HG03108 (cell line): Measurements from ENCODE around the gene RAPGEF4.
"Not testable (repeated sequence)": the region's sequence is repeated elsewhere in the genome, so short reads cannot be mapped to it uniquely, and the experiment has no call there.

Source experiments
- ATAC-seq: cut with Tn5 transposase; IDR thresholded peaks from one replicate; pipeline ENCODE4 v1.9.1; 2021; ENCODE audit warnings: moderate library complexity; ENCODE audit not compliant: unreplicated experiment

RAPGEF4 gene

DNA sequence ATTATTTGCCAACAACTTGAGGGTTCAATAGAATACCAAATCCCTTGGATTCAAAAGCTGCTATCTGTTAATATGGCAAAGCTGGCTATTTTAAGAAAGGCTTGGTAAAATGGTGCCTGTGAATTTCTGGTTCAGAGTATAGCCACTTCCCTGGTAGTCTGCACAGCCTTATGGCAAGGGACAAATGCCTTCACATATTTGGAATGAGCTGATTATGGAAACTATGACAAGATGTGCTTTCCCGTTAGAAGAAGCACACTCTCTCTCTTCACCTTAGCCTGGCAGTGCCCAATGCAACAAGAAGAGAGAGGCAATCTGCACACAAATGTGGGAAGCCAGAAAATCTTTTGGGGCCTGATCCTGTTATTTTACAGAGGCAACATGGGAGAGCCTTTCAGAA lies 292.5 kb downstream of the RAPGEF4 start:
- no peak for ATAC-seq

DNA sequence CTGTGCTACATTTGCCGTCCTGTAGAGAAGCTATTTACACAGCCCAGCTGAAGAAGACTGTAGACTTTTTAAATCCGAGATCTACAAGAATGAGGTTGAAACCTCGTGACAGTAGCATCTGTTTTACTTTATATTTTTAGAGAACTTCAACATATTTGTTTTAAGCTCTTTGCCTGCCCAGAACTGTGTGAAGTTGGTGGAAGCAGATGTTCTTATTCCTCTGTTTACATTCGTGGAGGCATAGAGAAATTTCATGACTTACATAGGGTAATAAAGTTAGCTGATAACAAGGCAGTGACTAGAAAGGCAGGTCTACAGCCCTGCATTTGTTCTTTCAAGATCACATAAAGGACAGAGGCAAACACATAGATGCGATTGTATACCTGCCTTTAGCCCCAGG lies 293.0 kb downstream of the RAPGEF4 start:
- no peak for ATAC-seq

DNA sequence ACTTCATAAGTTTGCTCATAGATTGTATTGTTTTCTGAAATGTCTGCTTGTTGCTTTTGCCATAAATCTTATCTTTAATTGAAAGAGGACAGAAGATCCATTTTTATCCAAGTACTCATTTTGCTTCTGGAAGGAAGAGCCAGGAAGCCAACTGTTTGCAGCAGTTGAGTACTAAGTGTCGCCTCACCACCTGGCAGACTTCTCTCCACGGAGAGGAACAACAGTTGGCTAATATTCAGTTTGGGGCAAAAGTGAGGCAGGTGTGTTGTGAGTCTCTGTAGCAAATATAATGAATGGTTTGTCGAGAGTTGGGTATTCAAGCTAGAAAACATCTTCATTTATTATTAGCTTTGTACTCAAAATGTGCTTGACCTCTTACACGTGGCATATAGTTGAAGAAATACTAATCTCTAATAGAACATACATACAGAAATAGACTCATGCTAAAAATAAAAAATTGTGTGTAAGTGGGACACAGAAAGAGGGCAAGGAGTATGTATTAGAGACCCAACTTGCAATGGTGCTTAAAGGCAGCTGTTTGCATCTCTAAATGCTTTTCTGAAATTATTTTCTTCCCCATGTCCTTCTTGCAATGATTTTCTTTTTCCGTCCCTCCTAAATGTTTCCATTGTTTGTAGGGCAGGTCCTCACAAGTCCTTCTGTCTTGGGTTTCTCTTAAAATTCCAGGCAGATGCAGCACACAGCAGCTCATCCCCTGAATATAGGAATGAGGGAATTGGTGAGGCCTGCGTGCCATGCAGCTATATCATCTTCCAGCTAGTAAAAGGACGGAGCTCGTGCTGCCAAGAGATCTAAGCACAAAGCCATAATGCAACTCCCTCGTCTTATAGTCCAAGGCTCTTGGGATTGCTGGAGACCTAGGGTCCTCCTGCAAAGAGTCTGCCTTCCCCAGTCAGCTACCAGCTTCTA lies 295.2 kb downstream of the RAPGEF4 start:
- no peak for ATAC-seq

DNA sequence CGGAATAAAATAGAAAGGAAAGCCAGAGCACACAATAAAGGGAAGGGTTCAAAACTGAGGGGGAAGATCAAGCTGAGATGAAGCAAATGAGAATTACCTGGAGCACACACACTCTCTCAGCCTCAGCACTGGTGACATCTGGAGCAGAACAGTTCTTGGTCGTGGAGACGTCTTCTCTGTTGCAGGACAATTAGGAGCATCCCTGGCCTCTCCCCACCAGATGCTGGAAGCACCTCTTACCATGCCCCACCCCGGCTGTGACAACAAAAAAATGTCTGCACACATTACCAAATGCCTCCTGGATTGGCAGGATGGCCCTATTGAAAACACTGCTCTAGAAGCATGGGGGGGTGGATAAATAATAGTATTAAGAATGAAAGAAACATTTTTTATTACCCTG lies 296.4 kb downstream of the RAPGEF4 start:
- no peak for ATAC-seq

DNA sequence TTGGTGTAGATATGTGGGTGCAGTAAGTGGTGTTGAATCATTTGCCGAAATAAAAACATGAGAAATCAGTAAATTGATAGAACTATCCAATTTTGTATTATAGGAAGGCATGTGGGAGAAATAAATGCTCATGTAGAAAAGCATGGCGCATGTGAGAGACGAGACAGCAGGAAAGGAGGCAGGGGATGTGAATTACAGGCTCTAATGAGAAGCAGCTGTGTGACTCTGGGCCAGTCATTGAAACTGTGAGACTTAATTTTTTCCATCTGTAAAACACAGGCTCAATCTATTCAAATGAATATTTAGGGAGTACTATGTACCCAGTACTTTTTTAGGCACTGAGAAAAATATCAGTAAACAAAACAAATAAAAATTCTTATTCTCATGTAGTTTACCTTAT lies 297.4 kb downstream of the RAPGEF4 start:
- ATAC-seq, result no peak

DNA sequence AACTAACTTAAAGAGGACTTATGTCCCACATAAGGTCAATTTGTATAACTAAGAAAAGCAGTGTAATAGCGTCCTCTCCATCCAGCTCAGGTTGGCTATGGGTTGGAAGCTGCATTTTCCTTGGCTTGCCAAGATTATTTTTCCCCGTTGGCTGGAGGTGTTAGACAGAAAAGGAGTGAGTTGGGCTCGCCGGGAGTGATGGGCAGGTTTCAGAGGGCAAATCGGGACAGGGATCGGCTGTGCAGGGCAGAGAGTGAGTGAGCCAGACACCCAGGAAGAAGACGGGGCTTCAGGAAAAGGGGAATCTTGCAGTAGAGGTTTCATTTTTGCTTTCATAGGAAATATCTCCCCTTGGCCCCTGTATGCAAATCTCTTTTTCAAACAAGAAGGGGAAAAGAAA lies 298.5 kb downstream of the RAPGEF4 start:
- no peak for ATAC-seq

DNA sequence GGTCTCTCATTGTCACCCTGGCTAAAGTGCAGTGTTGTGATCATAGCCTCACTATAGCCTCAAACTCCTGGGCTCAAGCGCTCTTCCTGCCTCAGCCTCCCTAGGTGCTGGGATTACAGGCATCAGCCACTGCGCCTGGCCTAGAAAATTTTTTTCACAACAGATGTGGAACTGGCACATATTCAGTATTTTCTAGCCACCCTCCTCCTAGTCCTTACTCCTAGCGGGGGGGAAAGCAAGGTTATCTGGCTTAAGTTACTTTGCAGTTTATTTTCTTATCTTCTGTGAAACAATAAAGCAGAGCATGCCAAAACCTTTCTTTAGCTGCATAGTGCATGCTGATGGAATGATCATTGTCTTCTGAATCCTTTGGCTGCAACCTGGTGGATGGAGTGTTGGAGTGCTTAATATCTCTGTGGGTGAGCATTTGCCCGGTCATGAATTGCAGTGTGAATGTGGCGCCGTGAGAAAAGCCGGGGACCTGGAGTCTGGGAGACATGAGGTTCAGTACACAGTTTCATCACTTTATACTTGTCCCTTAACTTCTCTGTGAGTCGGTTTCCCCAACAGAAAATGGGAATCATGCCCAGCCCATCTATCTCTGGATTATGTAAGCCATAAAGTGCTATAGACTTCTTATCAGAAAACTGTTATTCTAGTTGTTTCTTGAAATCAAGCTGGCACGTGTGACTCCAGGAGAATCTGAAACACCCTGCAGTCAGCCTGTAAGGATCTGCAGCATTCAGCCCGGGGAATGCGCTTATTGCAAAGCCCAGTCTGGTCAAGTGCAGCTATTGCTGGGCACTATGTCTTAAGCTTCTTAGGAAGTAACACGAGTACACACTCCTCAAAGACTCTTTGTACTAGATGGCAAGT lies 301.8 kb downstream of the RAPGEF4 start:
- no peak for ATAC-seq

DNA sequence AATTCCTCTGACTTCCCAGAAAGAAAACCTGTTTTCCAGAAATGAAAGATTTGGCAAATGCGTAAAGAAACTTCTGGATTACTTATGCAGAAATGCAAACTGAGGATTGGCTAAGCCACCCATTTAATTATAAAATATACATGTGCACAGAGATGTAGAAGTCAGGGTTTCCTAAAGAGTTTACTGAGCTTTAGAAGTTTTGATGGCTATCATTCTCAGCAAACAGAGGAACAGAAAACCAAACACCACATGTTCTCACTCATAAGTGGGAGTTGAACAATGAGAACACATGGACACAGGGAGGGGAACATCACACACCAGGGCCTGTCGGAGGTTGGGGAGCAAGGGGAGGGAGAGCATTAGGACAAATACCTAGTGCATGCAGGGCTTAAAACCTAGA lies 302.6 kb downstream of the RAPGEF4 start:
- ATAC-seq, result not testable (repeated sequence)

DNA sequence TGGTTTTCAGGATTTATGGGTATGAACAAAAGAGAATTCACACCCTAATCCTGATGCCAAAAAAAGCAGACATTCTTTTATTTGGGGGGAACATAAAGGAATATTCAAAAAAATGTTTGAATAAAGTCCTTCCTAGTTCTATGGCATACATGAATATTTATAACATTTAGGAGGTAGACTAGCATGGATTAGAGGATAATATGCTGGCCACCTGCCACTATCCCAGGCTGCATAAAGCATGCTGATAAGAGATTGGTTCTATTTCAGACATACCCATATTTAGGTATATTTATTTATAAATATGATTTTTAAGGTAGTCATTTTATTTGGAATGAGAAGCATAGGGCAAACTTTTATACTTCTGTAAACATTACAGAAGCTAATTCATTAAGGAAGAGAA lies 305.1 kb downstream of the RAPGEF4 start:
- no peak for ATAC-seq

DNA sequence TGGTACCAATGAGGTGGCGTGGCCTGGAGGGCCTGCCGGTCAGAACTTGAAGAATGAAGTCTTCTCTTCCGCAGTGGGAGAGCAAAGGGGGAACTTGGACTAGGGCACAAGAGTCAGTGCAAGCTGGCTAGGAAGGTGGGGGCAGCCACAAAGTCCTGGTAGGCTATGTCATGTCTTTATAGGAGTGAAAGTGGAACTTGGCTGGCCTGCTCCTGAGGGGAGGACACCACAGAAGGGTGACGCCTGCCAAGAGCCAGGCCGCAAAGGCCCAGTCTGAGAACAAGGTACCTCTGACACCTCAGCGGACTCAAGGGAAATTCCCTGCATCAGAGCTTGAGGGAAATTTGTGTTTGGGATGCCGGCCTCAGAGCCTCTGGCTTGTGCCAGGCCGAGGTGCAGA lies 307.8 kb downstream of the RAPGEF4 start:
- no peak for ATAC-seq

DNA sequence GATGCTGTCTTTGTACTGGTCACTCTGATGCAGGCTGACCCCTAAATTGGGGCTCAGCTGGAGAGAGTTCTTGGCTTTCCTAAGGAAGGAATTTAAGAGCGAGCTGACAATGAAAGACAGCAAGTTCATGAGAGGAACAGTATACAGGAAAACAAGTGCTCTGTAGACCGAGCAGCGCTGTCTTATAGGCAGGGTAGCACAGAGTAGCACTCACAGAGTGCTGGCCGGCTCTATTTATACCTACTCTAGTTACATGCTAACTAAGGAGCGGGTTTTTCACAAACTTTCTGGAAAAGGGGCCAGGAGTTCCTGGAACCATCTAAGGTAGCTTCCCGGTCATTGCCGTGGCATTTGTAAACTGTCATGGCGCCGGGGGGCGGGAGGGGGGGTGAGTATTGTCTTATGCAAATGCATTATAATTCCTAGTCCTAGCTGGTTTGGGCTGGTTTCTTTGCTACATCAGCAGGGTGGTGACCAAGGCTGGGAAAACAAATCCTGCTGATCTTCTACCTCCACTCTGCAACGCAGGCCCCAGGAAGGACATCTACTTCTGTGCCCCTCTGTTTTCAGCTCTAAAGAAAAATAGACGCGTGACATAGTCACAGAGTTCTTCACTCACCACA lies 308.4 kb downstream of the RAPGEF4 start:
- ATAC-seq, result no peak

DNA sequence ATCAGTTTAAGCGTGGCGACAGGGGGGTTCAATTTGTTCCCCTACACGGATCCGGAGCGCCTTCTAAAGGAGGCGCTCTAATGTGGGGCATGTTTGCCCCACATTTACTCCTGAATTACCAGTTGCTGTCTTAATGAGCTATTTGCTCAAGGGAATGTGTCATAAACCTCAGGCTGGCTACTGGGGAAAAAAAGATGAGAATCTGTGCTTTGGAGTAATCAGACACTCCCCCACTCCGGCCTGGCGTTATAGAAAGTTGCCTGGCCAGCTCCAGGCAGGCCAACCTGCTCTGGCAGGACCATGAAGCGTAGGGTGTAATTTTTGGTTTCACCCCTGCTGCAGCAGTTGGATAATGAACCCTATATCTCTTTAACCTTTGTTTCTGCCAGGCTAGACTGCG lies 309.0 kb downstream of the RAPGEF4 start:
- no peak for ATAC-seq

DNA sequence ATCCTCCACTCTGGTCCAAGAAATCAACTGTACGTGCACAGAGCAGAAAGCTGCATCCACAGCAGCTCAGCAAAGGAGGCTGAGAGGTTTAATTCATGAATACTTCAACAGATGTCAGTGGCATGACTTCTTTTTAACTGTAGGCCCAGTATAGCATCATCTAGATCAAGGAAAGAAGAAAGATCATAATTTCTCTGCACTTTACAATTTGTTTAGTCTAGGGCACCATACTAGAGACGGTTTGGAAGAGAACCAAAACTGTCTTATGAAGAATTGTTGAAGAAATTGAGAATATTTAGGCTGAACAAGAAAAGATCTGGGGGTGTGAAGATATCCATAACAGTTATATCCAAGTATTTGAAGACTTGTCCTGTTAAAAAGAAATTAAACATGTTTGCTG lies 309.5 kb downstream of the RAPGEF4 start:
- ATAC-seq, result no peak

DNA sequence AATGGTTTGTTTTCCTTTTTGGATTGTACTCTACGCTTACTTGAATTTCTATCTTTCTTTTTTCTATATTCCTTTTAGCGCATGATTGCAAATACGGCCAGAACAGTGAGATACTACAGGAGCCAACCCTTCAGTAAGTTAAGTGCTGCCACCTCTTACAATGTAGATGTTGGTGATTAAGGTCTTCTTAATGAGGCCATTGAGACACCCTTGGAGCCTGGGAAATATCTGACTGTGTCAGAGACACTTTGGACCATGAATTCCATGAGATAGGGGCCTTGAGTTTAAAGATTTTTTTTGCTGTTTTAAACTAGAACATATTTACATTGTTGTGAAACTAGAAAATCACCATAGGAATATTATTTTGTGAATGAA lies 312.9 kb downstream of the RAPGEF4 start:
- no peak for ATAC-seq

DNA sequence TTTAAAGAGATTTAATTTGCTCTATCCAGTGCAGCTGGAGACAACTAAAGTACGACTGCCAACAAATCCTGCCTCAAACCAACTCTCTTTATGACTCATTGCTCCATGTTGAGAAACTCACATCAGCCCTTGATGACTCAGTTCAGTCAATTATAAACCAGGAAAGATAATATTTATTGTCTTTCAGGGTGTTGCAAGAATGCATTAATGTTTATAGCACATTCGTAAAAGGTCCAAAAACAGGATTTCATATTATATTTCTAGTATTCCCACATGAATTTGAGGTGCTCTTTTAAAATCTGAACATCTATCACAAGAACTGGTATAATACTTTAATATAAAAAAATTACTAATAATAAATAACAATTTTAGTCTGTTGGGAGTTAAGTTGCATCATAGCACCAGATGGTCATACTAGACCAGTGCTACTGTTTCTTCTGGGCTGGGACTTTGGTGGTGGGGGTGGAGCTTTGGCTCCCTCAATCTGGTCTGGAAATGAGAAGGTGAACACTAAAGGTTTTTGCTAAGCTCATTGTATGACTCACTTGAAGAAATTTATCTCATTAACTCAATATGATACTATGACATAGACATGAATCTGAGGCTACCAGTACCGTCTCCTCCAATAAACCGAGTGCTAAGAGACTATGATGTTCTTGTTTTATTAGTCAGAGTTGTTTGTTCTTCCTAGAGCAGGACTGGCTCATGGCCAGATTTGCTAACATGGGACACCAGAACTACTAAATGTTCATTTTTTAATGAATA lies 313.4 kb downstream of the RAPGEF4 start:
- peak; percentile 80 for ATAC-seq

DNA sequence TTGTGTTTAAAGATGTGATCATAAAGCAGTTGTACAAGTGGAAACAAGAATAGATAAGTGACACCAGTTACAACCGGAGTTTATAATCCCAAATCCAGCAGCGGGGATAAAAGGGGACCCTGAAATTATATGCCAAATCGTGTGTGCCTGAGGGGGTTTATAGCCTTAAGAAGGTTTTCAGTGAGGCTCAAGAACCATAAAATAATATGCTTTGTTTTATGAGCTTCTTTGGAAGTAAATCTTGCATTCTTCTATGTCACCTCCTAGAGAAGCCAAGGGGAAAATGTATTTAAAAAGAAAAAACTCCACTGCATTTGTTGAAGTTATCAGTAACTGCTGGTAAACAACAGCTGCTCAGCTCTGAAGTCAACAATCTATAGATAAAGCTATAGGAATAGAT lies 314.2 kb downstream of the RAPGEF4 start:
- no peak for ATAC-seq

DNA sequence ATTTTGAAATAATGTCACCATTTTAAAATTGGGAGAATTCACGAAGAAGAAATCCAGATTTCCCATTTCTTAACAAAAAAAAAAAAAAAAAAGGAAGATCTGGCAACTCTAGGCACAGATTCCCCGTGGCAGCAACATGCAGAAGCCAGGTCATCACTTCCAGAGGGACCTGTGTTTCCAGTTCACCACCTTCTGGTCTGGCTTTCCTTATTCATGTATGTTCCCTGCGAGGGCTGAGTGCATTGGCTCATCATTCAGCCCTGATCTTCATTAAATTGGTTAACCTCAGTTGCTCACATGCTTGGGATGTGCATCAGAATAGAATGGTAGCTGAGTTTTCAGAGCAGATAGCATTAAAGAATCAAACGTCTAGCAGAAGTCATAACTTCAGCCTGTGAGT lies 315.0 kb downstream of the RAPGEF4 start:
- no peak for ATAC-seq

DNA sequence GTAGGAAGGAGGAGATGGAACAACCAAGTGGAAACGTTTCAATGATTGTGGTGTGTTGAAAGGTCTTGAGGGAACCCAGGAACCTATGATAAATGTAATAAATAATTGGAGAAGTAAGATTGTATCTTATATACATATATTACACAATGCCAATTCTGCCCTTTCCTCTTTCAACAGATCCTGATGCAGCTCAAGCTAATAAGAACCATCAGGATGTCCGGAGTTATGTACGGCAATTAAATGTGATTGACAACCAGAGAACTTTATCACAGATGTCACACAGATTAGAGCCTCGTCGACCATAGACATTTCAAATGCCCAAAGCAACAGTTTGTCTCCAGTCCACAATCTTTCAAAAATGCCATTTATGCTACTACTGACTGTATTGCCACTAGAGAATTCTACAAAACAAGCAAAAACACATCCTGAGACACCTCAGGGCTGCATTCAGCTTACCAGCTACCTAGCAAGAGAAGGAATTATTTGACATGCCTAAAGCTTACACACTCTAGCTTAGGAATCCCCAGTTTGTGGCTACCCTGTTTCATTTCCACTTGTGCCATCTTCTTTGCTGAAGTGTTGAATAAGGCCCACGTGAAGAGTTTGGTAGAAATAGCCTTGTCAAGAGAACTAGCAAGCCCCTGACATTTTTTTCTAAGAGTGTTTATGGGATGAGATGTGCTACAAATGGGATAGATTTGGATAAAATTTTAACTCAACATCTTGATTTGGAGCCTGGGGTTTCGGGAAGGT lies 316.0 kb downstream of the RAPGEF4 start:
- ATAC-seq, result no peak

DNA sequence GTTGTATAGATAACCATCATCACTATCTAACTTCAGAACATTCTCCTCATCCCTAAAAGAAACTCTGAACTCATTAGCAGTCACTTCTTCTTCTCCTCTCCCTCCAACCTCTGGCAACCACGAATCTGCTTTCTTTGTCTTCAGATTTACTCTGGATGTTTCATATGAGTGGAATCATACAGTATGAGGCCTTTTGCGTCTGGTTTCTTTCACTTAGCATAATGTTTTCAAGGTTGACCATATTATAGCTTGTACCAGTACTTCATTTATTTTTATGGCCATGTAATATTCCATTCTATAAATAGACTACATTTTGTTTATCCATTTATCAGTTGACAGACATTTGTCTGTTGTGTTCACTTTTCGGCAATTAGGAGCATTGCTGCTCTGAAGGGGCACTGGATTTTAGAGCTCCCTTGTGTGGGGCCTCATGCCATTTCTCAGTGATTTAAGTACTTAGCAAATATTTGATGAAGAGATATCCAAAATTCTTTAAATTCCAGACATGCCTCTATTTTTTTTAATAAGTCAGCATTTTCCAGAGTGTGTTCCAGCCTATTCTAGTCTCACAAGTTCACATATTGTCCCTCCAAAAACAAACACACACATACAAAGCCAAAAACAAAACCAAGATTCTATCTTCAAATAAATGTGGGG lies 317.5 kb downstream of the RAPGEF4 start:
- no peak for ATAC-seq

DNA sequence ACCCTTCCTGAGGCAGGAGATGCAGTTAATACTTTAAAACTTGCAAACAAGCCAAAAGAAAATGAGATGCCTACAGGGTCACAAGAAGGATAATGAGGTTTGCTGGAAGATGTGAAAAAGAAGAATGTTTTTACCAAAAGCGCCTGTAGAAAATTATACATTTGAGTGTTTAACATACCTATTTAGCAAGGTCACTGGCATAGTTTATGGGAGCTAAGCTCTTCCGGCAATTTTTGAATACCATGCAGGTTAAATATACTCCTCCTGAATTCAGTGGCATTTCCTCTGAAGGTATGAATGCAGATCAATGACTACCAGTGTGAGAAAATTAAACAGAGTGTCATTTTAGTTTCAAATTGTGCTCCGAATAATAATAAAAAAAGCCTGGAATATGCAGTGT lies 318.8 kb downstream of the RAPGEF4 start:
- ATAC-seq, result no peak
